DOHH2 (cell line): ENCODE data around the gene CPS1.

ENCODE experiments used
- CTCF ChIP-seq: fragments of 200-600 bp; sonication (generic); IDR thresholded peaks from one replicate; pipeline ENCODE4 v1.5.1; 2014; ENCODE audit warnings: antibody characterized with exemption, mild to moderate bottlenecking, low read depth, low read length; ENCODE audit not compliant: poor library complexity, severe bottlenecking
- EZH2phosphoT487 ChIP-seq: fragments of 200-600 bp; sonication (generic); IDR thresholded peaks from 2 replicates; pipeline ENCODE4 v1.6.1; 2017; ENCODE audit warnings: borderline replicate concordance, mild to moderate bottlenecking, antibody characterized with exemption, low read length, moderate library complexity, mixed read lengths

GRCh38 chr2:210586381-210586780 is 30.0 kb downstream of the CPS1 start:
- TF ChIP-seq CTCF (no peak), EZH2phosphoT487 (no peak)
